H1 (cell line): ENCODE measurements around the gene SDR39U1. TPM values are rescaled to one million over a fixed set of nuclear protein-coding genes. Genes with fewer than 3 reads are reported as not detected.

Experiments
- JUND ChIP-seq: IDR thresholded peaks from 2 replicates; pipeline ENCODE4 v1.6.1; 2011; ENCODE audit warnings: mild to moderate bottlenecking, improper control_type of control experiment, low read length
- KDM5A ChIP-seq: fragments of 200-600 bp; IDR thresholded peaks from 2 replicates; pipeline ENCODE4 v1.7.1; 2012; ENCODE audit warnings: mild to moderate bottlenecking, low read length, inconsistent platforms, mixed read lengths
- RAD21 ChIP-seq, 2 experiments: IDR thresholded peaks in 1 of 2; conservative IDR thresholded peaks in 1 of 2; 2 replicates each; pipeline ENCODE4 v1.6.1; 2011; ENCODE audit warnings: low read depth in 2 of 2, low read length in 2 of 2, improper control_type of control experiment in 1 of 2, inconsistent platforms in 1 of 2, mild to moderate bottlenecking in 1 of 2, moderate library complexity in 1 of 2
- RNF2 ChIP-seq: fragments of 200-900, 300-1000 bp; sonication (generic); IDR thresholded peaks from 2 replicates; pipeline ENCODE4 v1.7.1; 2016; ENCODE audit warnings: borderline replicate concordance, low read depth, mild to moderate bottlenecking, antibody characterized with exemption, low read length; ENCODE audit not compliant: poor library complexity, severe bottlenecking; ENCODE audit errors: missing control alignments
- RXRA ChIP-seq: IDR thresholded peaks from 2 replicates; pipeline ENCODE4 v1.6.1; 2011; ENCODE audit warnings: low read depth, mild to moderate bottlenecking, low read length, moderate library complexity; ENCODE audit not compliant: insufficient read depth
- SAP30 ChIP-seq: fragments of 300-600 bp; sonication (generic); IDR thresholded peaks from 2 replicates; pipeline ENCODE4 v1.7.1; 2012; ENCODE audit warnings: low read length, moderate library complexity, mild to moderate bottlenecking, inconsistent platforms; ENCODE audit not compliant: insufficient read depth, insufficient replicate concordance
- YY1 ChIP-seq: IDR thresholded peaks from 2 replicates; pipeline ENCODE4 v1.6.1; 2011; ENCODE audit warnings: low read depth, mild to moderate bottlenecking, low read length
- polyA plus RNA-seq, 7 experiments: library from polyadenylated mRNA; depleted of rRNA in 3 of 7; stranded (reverse) in 5 of 7; unstranded in 2 of 7; fragments of >200 nt in 5 of 7; fragments of 200-250 nt in 2 of 7; gene quantifications; 1 replicate in 5 of 7; 2 replicates in 1 of 7; 4 replicates in 1 of 7; pipeline versions ENCODE4 v1.2.1 to v1.2.3, GENCODE V29; 2011 to 2013; ENCODE audit warnings: missing spikeins in 2 of 7, mixed read lengths in 2 of 7
- total RNA-seq: library from RNA; stranded (reverse); fragmentation: NEBNext Ultra II Directional; extraction: Animal tissue kit (Norgen Biotek cat#: 25700); gene quantifications from 2 replicates; pipeline ENCODE4 v1.2.1, GENCODE V29; 2021

SDR39U1 gene
- total and polyA plus RNA-seq, 2 of the 8 experiments (the other 6 are each of a cell fraction or from before 2014, with no cell fraction given), result 46.7 to 98.8 TPM

DNA sequence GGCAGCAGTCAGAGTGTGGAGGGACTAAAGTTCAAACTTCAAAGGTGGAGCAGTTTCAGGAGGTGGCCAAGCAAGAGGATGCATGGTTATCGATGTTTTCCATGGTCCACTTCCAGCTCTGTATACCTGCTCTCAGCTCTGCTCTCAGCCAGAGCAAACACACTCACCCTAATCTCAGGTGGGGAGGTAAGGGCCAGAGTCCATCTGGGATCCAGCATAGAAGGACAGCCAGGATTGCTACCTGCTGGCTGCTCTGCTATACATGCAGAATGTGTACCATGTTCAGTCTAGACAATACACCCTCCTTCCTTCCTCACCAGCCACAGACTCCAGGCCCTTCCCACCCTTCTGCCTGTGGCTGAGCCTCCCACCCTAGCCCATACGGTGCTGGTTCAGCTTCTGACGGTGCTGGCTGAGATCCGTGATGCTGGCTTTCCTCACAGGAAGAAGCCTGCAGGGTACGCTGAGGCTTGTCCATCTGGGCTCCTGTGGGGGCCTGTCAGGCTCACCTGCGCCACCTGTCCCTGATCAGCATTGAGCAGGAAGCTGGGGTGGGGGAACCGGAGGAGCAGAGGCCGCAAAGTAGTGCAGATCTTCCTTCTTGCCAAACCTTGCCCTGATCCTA is 15.6 kb downstream of the SDR39U1 start (continued):
- TF ChIP-seq SAP30 (no peak), RNF2 (no peak), YY1 (no peak), RXRA (no peak), RAD21 (IDR thresholded peaks at IDR 0.05 in 1 of 2, conservative IDR thresholded peaks at IDR 0.05 in 1 of 2; ENCODE audit: low read depth in 2 of 2, low read length in 2 of 2) (peak; percentile 23 to 36; a peak in 3 of 4 replicates), KDM5A (no peak), JUND (no peak)
